ENCODE results near the gene SREBF2.

The SREBF2 gene

DNA sequence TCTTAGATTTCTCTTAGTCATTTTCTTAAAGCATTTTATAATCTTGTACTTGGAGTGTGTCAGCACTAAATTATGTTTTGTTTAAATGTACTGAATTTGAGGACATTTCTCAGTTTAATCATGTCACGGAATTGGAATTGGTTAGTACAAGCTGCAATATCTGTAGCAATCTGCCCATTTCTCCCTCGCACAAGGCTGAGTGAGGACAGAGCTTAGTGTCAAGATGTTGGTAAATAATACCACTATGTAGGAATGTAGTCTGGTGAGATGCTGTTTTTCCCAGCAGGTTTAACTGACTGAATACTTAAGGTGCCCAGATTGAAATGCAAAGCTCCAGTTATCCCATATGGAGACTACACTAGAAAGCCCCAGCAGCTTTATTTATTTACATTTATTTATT is 30.6 kb downstream of the SREBF2 start:
- no peak for TF ChIP-seq TAF1 (IDR thresholded peaks at IDR 0.05; ENCODE audit: borderline replicate concordance, insufficient read depth, low read length)
- TF ChIP-seq, protein P1, sequence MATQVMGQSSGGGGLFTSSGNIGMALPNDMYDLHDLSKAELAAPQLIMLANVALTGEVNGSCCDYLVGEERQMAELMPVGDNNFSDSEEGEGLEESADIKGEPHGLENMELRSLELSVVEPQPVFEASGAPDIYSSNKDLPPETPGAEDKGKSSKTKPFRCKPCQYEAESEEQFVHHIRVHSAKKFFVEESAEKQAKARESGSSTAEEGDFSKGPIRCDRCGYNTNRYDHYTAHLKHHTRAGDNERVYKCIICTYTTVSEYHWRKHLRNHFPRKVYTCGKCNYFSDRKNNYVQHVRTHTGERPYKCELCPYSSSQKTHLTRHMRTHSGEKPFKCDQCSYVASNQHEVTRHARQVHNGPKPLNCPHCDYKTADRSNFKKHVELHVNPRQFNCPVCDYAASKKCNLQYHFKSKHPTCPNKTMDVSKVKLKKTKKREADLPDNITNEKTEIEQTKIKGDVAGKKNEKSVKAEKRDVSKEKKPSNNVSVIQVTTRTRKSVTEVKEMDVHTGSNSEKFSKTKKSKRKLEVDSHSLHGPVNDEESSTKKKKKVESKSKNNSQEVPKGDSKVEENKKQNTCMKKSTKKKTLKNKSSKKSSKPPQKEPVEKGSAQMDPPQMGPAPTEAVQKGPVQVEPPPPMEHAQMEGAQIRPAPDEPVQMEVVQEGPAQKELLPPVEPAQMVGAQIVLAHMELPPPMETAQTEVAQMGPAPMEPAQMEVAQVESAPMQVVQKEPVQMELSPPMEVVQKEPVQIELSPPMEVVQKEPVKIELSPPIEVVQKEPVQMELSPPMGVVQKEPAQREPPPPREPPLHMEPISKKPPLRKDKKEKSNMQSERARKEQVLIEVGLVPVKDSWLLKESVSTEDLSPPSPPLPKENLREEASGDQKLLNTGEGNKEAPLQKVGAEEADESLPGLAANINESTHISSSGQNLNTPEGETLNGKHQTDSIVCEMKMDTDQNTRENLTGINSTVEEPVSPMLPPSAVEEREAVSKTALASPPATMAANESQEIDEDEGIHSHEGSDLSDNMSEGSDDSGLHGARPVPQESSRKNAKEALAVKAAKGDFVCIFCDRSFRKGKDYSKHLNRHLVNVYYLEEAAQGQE (IDR thresholded peaks at IDR 0.05; ENCODE audit: insufficient read depth in 1 of 2, low read depth in 2 of 2, low read length in 2 of 2): no peak
- TF ChIP-seq POLR2AphosphoS5 (IDR thresholded peaks at IDR 0.05; ENCODE audit: low read depth, low read length): no peak
- no peak for TF ChIP-seq FOXP2 (optimal IDR thresholded peaks at IDR 0.05; ENCODE audit: borderline replicate concordance, extremely low read depth, extremely low read length, insufficient read depth)
- TF ChIP-seq SIN3A (IDR thresholded peaks at IDR 0.05; ENCODE audit: borderline replicate concordance, insufficient read depth, low read length): no peak

DNA sequence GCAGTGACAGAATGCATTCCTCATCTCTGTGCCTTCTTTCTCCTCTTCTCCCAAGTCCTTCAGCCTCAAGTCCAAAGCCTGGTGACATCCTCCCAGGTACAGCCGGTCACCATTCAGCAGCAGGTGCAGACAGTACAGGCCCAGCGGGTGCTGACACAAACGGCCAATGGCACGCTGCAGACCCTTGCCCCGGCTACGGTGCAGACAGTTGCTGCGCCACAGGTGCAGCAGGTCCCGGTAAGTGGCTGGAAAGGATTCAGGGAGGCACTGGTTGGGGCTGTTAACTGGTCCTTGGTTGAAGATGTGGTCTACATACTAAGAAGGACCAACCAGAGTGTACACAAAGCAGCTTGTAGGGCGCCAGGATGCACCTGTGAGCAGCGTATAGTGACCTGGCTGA is 35.7 kb downstream of the SREBF2 start:
- no peak for TF ChIP-seq POLR2AphosphoS5 (IDR thresholded peaks at IDR 0.05; ENCODE audit: low read depth, low read length)
- TF ChIP-seq FOXP2 (optimal IDR thresholded peaks at IDR 0.05; ENCODE audit: borderline replicate concordance, extremely low read depth, extremely low read length, insufficient read depth): no peak
- TF ChIP-seq, protein P1 (IDR thresholded peaks at IDR 0.05; ENCODE audit: insufficient read depth in 1 of 2, low read depth in 2 of 2, low read length in 2 of 2): no peak
- TF ChIP-seq SIN3A (IDR thresholded peaks at IDR 0.05; ENCODE audit: borderline replicate concordance, insufficient read depth, low read length): no peak
- no peak for TF ChIP-seq TAF1 (IDR thresholded peaks at IDR 0.05; ENCODE audit: borderline replicate concordance, insufficient read depth, low read length)

DNA sequence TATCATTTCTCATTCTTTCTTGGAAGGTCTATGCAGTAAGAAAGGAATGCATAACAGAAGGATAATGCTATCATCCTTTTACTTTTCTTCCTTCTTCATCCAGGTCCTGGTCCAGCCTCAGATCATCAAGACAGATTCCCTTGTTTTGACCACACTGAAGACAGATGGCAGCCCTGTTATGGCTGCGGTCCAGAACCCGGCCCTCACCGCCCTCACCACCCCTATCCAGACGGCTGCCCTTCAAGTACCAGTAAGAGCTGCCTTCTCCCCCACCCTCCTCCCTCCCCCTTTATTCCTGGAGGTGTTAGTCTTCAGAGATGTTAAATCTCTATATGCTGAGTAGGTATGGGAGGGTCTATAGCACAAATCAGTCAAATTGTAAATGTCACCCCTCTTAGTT is 37.9 kb downstream of the SREBF2 start:
- no peak for TF ChIP-seq FOXP2 (optimal IDR thresholded peaks at IDR 0.05; ENCODE audit: borderline replicate concordance, extremely low read depth, extremely low read length, insufficient read depth)
- TF ChIP-seq POLR2AphosphoS5 (IDR thresholded peaks at IDR 0.05; ENCODE audit: low read depth, low read length): no peak
- TF ChIP-seq TAF1 (IDR thresholded peaks at IDR 0.05; ENCODE audit: borderline replicate concordance, insufficient read depth, low read length): no peak
- TF ChIP-seq, protein P1 (IDR thresholded peaks at IDR 0.05; ENCODE audit: insufficient read depth in 1 of 2, low read depth in 2 of 2, low read length in 2 of 2): no peak
- TF ChIP-seq SIN3A (IDR thresholded peaks at IDR 0.05; ENCODE audit: borderline replicate concordance, insufficient read depth, low read length): no peak

DNA sequence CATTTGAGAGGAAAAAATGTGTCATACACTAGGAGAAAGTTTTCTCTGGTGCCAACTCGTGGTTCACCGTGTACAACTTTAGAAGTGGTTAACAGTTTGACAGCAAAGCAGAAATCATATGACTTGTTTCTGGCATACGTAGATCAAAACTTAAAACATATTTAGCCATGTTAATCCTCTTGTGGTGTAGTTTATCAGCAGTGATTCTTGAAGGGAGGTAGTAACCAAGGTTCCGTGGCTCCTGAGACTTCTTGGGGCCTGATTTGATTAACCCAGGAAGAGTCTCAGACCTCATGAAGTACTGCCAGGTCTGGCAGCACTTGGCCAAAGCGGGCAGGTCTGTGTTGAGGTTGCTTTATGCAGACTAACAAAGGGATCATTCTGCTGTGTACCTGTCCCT is 40.5 kb downstream of the SREBF2 start:
- TF ChIP-seq POLR2AphosphoS5 (IDR thresholded peaks at IDR 0.05; ENCODE audit: low read depth, low read length): no peak
- TF ChIP-seq TAF1 (IDR thresholded peaks at IDR 0.05; ENCODE audit: borderline replicate concordance, insufficient read depth, low read length): no peak
- TF ChIP-seq, protein P1 (IDR thresholded peaks at IDR 0.05; ENCODE audit: insufficient read depth in 1 of 2, low read depth in 2 of 2, low read length in 2 of 2): no peak
- no peak for TF ChIP-seq FOXP2 (optimal IDR thresholded peaks at IDR 0.05; ENCODE audit: borderline replicate concordance, extremely low read depth, extremely low read length, insufficient read depth)
- TF ChIP-seq SIN3A (IDR thresholded peaks at IDR 0.05; ENCODE audit: borderline replicate concordance, insufficient read depth, low read length): no peak

DNA sequence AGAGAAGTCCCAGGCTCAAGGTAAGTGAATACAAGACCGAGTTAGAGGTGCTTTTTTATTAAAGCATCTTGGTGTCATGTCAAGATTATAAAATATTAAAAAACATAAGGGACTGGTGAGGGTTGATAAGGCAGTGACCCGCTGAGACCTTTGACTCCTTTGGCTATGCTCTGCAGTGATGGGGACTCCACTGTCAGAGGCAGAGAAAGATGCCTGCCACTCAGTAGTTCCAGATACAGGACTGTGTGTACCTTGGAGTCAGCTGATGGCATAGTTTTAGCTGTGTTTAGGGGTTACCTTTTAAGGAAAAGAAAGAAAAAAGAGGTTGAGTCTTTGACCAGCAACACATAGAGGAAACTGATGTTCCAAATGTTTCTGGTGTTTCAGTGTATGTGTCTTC is 41.2 kb downstream of the SREBF2 start:
- TF ChIP-seq TAF1 (IDR thresholded peaks at IDR 0.05; ENCODE audit: borderline replicate concordance, insufficient read depth, low read length) (no peak), POLR2AphosphoS5 (IDR thresholded peaks at IDR 0.05; ENCODE audit: low read depth, low read length) (no peak), FOXP2 (optimal IDR thresholded peaks at IDR 0.05; ENCODE audit: borderline replicate concordance, extremely low read depth, extremely low read length, insufficient read depth) (no peak), SIN3A (IDR thresholded peaks at IDR 0.05; ENCODE audit: borderline replicate concordance, insufficient read depth, low read length) (no peak)
- TF ChIP-seq, protein P1 (IDR thresholded peaks at IDR 0.05; ENCODE audit: insufficient read depth in 1 of 2, low read depth in 2 of 2, low read length in 2 of 2): no peak

Measured in PFSK-1 (cell line).